GM23338 (cell line): Measurements from ENCODE around the gene PDE4D. TPM values are rescaled to one million over a fixed set of nuclear protein-coding genes. Genes with fewer than 3 reads are reported as not detected.

Source experiments
- ATAC-seq: fragments of 200-7000 bp; cut with Tn5 transposase; 3 replicates; pipeline ENCODE4 v1.9.1; 2020
- DNase-seq: peaks from one replicate; pipeline ENCODE4 v3.0.0-alpha.2; 2015; ENCODE audit warnings: low spot score
- H2AFZ ChIP-seq: fragments of 200-600 bp; sonication (generic); 2 replicates; pipeline ENCODE4 v1.8.0; 2016; ENCODE audit warnings: antibody characterized with exemption, mild to moderate bottlenecking, moderate library complexity
- H3F3A ChIP-seq: fragments of 200-600 bp; sonication (generic); replicated peaks from 2 replicates; pipeline ENCODE4 v1.8.0; 2017; ENCODE audit warnings: antibody characterized with exemption, mixed run types, low read depth
- H3K27ac ChIP-seq: fragments of 200-600 bp; sonication (generic); 2 replicates; pipeline ENCODE4 v1.6.1; 2016; ENCODE audit warnings: low read depth
- H3K27me3 ChIP-seq: fragments of 200-600 bp; sonication (generic); 2 replicates; pipeline ENCODE4 v1.8.0; 2016; ENCODE audit warnings: mild to moderate bottlenecking, mixed run types, moderate library complexity; ENCODE audit not compliant: insufficient read depth
- H3K36me3 ChIP-seq: fragments of 200-600 bp; sonication (generic); 2 replicates; pipeline ENCODE4 v1.8.0; 2016; ENCODE audit warnings: mild to moderate bottlenecking; ENCODE audit not compliant: insufficient read depth
- H3K4me1 ChIP-seq: fragments of 200-600 bp; sonication (generic); 2 replicates; pipeline ENCODE4 v1.8.0; 2016; ENCODE audit warnings: mild to moderate bottlenecking, moderate library complexity; ENCODE audit not compliant: insufficient read depth
- H3K4me2 ChIP-seq: fragments of 200-600 bp; sonication (generic); 2 replicates; pipeline ENCODE4 v1.7.1; 2017; ENCODE audit warnings: mixed run types
- H3K4me3 ChIP-seq: fragments of 200-600 bp; sonication (generic); 2 replicates; pipeline ENCODE4 v1.6.1; 2016; ENCODE audit warnings: mixed run types
- H3K79me2 ChIP-seq: fragments of 200-600 bp; sonication (generic); replicated peaks from 2 replicates; pipeline ENCODE4 v1.8.0; 2017; ENCODE audit warnings: mild to moderate bottlenecking; ENCODE audit not compliant: insufficient read depth
- H3K9me2 ChIP-seq: fragments of 200-600 bp; sonication (generic); 2 replicates; pipeline ENCODE4 v1.8.0; 2017; ENCODE audit not compliant: insufficient read depth
- H4K20me1 ChIP-seq: fragments of 200-600 bp; sonication (generic); replicated peaks from 2 replicates; pipeline ENCODE4 v1.8.0; 2017; ENCODE audit warnings: mild to moderate bottlenecking; ENCODE audit not compliant: insufficient read depth
- H3K27ac Mint-ChIP-seq: 2 replicates; pipeline ENCODE4 v1.8.0; 2020; ENCODE audit warnings: inconsistent platforms, mild to moderate bottlenecking, moderate library complexity, mixed read lengths
- H3K27me3 Mint-ChIP-seq: 3 replicates; pipeline ENCODE4 v1.8.0; 2022; ENCODE audit warnings: low read depth, mild to moderate bottlenecking, moderate library complexity, mixed read lengths, inconsistent platforms; ENCODE audit not compliant: insufficient read depth, poor library complexity
- H3K36me3 Mint-ChIP-seq: 3 replicates; pipeline ENCODE4 v1.8.0; 2021; ENCODE audit warnings: low read depth, mild to moderate bottlenecking, inconsistent platforms, moderate library complexity, mixed read lengths
- H3K4me1 Mint-ChIP-seq: 3 replicates; pipeline ENCODE4 v1.8.0; 2020; ENCODE audit warnings: mild to moderate bottlenecking, inconsistent platforms, mixed read lengths
- H3K4me3 Mint-ChIP-seq: 3 replicates; pipeline ENCODE4 v1.8.0; 2021; ENCODE audit warnings: moderate library complexity, mild to moderate bottlenecking, inconsistent platforms, mixed read lengths
- H3K9me3 Mint-ChIP-seq: 3 replicates; pipeline ENCODE4 v1.8.0; 2020; ENCODE audit warnings: moderate library complexity, mild to moderate bottlenecking, inconsistent platforms, mixed read lengths
- CREB1 ChIP-seq: fragments of 250-450 bp; sonication (Bioruptor Pico); IDR thresholded peaks from 2 replicates; pipeline ENCODE4 v1.5.0; 2020; ENCODE audit warnings: low read depth, mild to moderate bottlenecking, moderate library complexity
- CTCF ChIP-seq, 2 experiments: fragments of 200-600 bp in 1 of 2; sonication (generic) in 1 of 2; conservative IDR thresholded peaks; 2 replicates each; pipeline versions ENCODE4 v1.5.1 to v1.6.1; 2016 to 2017; ENCODE audit warnings: antibody characterized with exemption in 2 of 2, low read depth in 2 of 2, mild to moderate bottlenecking in 2 of 2, moderate library complexity in 1 of 2
- EZH2phosphoT487 ChIP-seq: fragments of 200-600 bp; sonication (generic); IDR thresholded peaks from one replicate; pipeline ENCODE4 v1.8.1; 2018; ENCODE audit warnings: antibody characterized with exemption; ENCODE audit not compliant: unreplicated experiment
- JUNB ChIP-seq: IDR thresholded peaks from one replicate; pipeline ENCODE4 v1.6.1; 2016; ENCODE audit warnings: antibody characterized with exemption; ENCODE audit not compliant: unreplicated experiment
- NANOG ChIP-seq: IDR thresholded peaks from 2 replicates; pipeline ENCODE4 v1.6.1; 2016; ENCODE audit warnings: antibody characterized with exemption, borderline replicate concordance
- STAT1 ChIP-seq: IDR thresholded peaks from one replicate; pipeline ENCODE4 v1.6.1; 2016; ENCODE audit warnings: antibody characterized with exemption; ENCODE audit not compliant: unreplicated experiment
- ZNF331 ChIP-seq: fragments of 250-450 bp; sonication (Bioruptor Pico); IDR thresholded peaks from 2 replicates; pipeline ENCODE4 v1.5.0; 2020; ENCODE audit warnings: low read depth, mild to moderate bottlenecking, moderate library complexity
- polyA plus RNA-seq: library from polyadenylated mRNA; unstranded; fragments of >200 nt; fragmentation: Nextera tagmentation; extraction: Ambion mirVana; gene quantifications from 2 replicates; pipeline ENCODE4 v1.2.1, GENCODE V29; 2016
- total RNA-seq: library from RNA; depleted of rRNA; stranded (reverse); fragments of >200 nt; shearing (Covaris generic); gene quantifications from 2 replicates; pipeline ENCODE4 v1.2.3, GENCODE V29; 2014

Gene PDE4D
- total and polyA plus RNA-seq, 2 experiments from 2014 or later = 2.1 to 4.7 TPM

GRCh38 chr5:59332236-59332973, 561.1 kb downstream of the PDE4D start:
- Mint-ChIP-seq H3K4me3 (no peak overlapping the region), H3K4me1 (no peaks in the 10 kb centered on the region), H3K27me3 (no peaks in the 10 kb centered on the region), H3K27ac (no peak overlapping the region), H3K36me3 (no peaks in the 10 kb centered on the region), H3K9me3 (no peaks in the 10 kb centered on the region)
- no peaks in the 10 kb centered on the region for H3K79me2 ChIP-seq
- no peaks in the 10 kb centered on the region for H3K9me2 ChIP-seq
- no peak overlapping the region for H3K27ac ChIP-seq
- TF ChIP-seq STAT1 = no peak
- no peak overlapping the region for H3K4me3 ChIP-seq
- H2AFZ ChIP-seq = peak overlapping the region; percentile 49; the same call in 1 of the 2 replicates
- no peak overlapping the region for H3K4me2 ChIP-seq
- no peaks in the 10 kb centered on the region for H3K27me3 ChIP-seq
- DNase-seq (no peak), ATAC-seq (no peak)
- H3K4me1 ChIP-seq = no peaks in the 10 kb centered on the region
- no peaks in the 10 kb centered on the region for H4K20me1 ChIP-seq
- H3F3A ChIP-seq = no peaks in the 10 kb centered on the region
- no peaks in the 10 kb centered on the region for H3K36me3 ChIP-seq

GRCh38 chr5:59330680-59331079, 562.8 kb downstream of the PDE4D start:
- Mint-ChIP-seq H3K9me3 (no peaks in the 10 kb centered on the region), H3K36me3 (no peaks in the 10 kb centered on the region), H3K4me1 (no peaks in the 10 kb centered on the region), H3K4me3 (no peak overlapping the region), H3K27ac (no peak overlapping the region), H3K27me3 (no peaks in the 10 kb centered on the region)
- Histone ChIP-seq H3K4me3 (no peak overlapping the region), H3K9me2 (no peaks in the 10 kb centered on the region), H3K4me2 (no peak overlapping the region), H2AFZ (no peak overlapping the region), H3K79me2 (no peaks in the 10 kb centered on the region), H3K36me3 (no peaks in the 10 kb centered on the region), H4K20me1 (no peaks in the 10 kb centered on the region), H3K4me1 (no peaks in the 10 kb centered on the region), H3K27ac (no peak overlapping the region), H3K27me3 (no peaks in the 10 kb centered on the region), H3F3A (no peaks in the 10 kb centered on the region)
- ATAC-seq (no peak), DNase-seq (no peak)
- TF ChIP-seq NANOG (no peak), STAT1 (no peak), ZNF331 (no peak), EZH2phosphoT487 (no peak), CREB1 (CRISPR knock-in tag) (no peak)

GRCh38 chr5:59328709-59329296, 564.7 kb downstream of the PDE4D start:
- Histone ChIP-seq H3K4me1 (no peaks in the 10 kb centered on the region), H2AFZ (peak overlapping the region; percentile 64; the same call in 1 of the 2 replicates), H3K79me2 (no peaks in the 10 kb centered on the region), H3K36me3 (no peaks in the 10 kb centered on the region), H3K27ac (no peak overlapping the region), H4K20me1 (no peaks in the 10 kb centered on the region), H3K9me2 (no peaks in the 10 kb centered on the region), H3K27me3 (no peaks in the 10 kb centered on the region), H3F3A (no peaks in the 10 kb centered on the region), H3K4me3 (no peak overlapping the region), H3K4me2 (no peak overlapping the region)
- TF ChIP-seq JUNB = no peak
- no peak for TF ChIP-seq NANOG
- no peak for TF ChIP-seq CTCF (conservative IDR thresholded peaks at IDR 0.05; ENCODE audit: low read depth in 2 of 2)
- no peak for ATAC-seq
- no peaks in the 10 kb centered on the region for H3K9me3 Mint-ChIP-seq
- H3K27ac Mint-ChIP-seq = no peak overlapping the region
- no peak overlapping the region for H3K4me3 Mint-ChIP-seq
- peak; percentile 30 for DNase-seq
- no peaks in the 10 kb centered on the region for H3K4me1 Mint-ChIP-seq
- no peaks in the 10 kb centered on the region for H3K27me3 Mint-ChIP-seq
- H3K36me3 Mint-ChIP-seq = no peaks in the 10 kb centered on the region
